Mesothelial cell of epicardium (in vitro differentiated cells): ENCODE results near the gene TGFB3. TPM values are rescaled to one million over a fixed set of nuclear protein-coding genes. Genes with fewer than 3 reads are reported as not detected.
A peak's percentile ranks its signal among the peaks of the same experiment; 100 is the strongest.

Experiments
- DNase-seq, 2 experiments: peaks; one replicate each; pipeline ENCODE4 v3.0.0; 2021; ENCODE audit warnings: low spot score in 2 of 2; ENCODE audit not compliant: unreplicated experiment in 2 of 2
- H3K27ac Mint-ChIP-seq: 2 replicates; pipeline ENCODE4 v1.8.0; 2021; ENCODE audit warnings: mixed read lengths
- H3K27me3 Mint-ChIP-seq: 2 replicates; pipeline ENCODE4 v1.8.0; 2021; ENCODE audit warnings: low read depth, mixed read lengths
- H3K36me3 Mint-ChIP-seq: 2 replicates; pipeline ENCODE4 v1.8.0; 2021; ENCODE audit warnings: mixed read lengths
- H3K4me1 Mint-ChIP-seq: 2 replicates; pipeline ENCODE4 v1.8.0; 2021; ENCODE audit warnings: mixed read lengths
- H3K4me3 Mint-ChIP-seq: 2 replicates; pipeline ENCODE4 v1.8.0; 2021; ENCODE audit warnings: mild to moderate bottlenecking, moderate library complexity, mixed read lengths
- H3K9me3 Mint-ChIP-seq: 2 replicates; pipeline ENCODE4 v1.8.0; 2021; ENCODE audit warnings: mixed read lengths
- CTCF ChIP-seq: fragments of 200-600 bp; sonication (generic); IDR thresholded peaks from one replicate; pipeline ENCODE4 v1.5.0; 2021; ENCODE audit warnings: antibody characterized with exemption; ENCODE audit not compliant: unreplicated experiment
- total RNA-seq: library from RNA; stranded (reverse); gene quantifications from 3 replicates; pipeline ENCODE4 v1.2.1, GENCODE V29; 2021

TGFB3 gene
- total RNA-seq: 62.0 to 66.4 TPM (median 65.2 TPM) in 3 replicates

DNA sequence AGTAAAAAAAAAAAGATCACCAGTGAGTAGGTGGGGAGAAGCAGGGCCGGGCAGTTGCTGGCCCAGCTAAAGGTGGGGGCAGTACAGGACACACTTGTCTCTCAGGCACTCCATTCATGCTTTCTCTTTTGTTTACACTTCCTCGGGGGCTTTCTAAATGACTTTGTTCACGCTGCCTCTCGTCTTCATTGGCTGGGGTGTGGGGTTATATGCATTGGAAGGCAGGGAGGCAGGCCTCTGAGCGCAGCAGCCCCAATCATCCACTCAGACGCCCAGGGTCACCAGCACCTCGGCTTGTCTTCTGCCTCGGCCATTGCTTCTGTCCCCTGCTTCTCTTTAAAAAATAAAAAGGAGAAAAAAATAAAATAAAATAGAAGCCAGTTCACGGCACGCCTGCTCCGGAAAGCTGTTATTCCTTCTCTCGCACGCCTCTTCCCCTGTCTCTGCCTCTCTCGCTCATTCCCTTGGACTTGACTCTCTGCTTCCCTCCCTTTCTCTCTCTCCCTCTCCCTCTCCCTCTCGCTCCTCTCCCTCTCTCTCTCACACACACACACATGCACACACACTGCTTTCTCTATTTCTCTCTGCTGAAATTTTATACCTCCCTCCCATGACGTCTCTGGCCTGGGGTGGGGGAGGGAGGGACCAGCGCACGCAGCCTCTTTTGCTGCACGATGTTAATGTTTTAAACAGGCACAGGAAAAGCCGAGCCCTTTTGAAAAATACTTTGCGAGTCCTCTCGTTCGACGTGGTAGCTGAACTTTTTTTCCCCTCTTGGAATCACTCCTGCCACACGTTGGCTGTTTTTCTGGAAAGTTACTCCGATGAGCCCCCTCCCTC lies at the start of gene TGFB3:
Gene TGFB3 (minus strand): TSS at position 570 of the 840 bp plus-strand sequence. CDS start 1,102 bp downstream, outside the sequence.
- Mint-ChIP-seq H3K27ac (peak within 1 kb of the TSS; percentile 94), H3K27me3 (no peaks in the 10 kb centered on the region)
- DNase-seq: peak; percentile 46 to 66

DNA sequence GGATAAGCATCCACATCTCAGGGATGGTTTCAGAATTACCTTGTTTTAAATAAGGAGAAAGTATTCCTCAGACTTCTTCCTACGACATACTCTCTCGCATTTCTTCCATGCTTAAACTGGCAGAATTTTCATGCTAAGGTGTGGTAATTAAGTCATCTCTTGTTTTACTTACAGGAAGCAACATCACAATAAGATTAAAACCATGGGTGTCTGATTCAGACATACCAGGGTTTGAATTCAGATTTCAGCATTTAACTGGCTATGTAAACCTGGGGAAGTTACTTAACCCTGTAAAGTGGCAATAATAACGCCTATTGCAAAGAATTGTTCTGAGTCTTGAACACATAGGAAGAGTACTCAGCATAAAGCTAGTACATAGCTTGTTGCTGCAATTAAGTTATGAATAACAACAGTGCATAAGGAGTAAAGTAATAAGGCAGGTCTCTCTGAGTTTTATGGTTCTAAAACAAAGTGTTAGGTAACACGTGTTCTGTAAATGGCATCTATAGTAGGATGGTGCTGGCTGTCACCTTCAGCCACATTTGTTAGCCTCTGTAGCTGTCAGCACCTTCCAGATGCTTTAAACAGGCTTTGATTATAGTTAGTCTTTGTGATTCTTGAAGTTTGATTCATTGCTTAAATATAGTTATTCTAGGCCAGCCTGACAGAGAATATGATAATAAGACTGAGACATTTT lies 42.6 kb upstream of the TGFB3 start:
- no peak for DNase-seq
- TF ChIP-seq CTCF: no peak
- peaks cover 30% of the 10 kb centered on the region for H3K9me3 Mint-ChIP-seq
- H3K4me1 Mint-ChIP-seq: peaks cover 12% of the 10 kb centered on the region
- H3K36me3 Mint-ChIP-seq: peaks cover 73% of the 10 kb centered on the region
- H3K4me3 Mint-ChIP-seq: no peak overlapping the region
- no peak overlapping the region for H3K27ac Mint-ChIP-seq
- H3K27me3 Mint-ChIP-seq: no peaks in the 10 kb centered on the region

More for the DNA sequence above, at the start of gene TGFB3:
- Mint-ChIP-seq H3K36me3 (no peaks in the 10 kb centered on the region), H3K4me1 (peaks cover 61% of the 10 kb centered on the region), H3K4me3 (peak within 1 kb of the TSS; percentile 72), H3K9me3 (no peaks in the 10 kb centered on the region)
- no peak for TF ChIP-seq CTCF

DNA sequence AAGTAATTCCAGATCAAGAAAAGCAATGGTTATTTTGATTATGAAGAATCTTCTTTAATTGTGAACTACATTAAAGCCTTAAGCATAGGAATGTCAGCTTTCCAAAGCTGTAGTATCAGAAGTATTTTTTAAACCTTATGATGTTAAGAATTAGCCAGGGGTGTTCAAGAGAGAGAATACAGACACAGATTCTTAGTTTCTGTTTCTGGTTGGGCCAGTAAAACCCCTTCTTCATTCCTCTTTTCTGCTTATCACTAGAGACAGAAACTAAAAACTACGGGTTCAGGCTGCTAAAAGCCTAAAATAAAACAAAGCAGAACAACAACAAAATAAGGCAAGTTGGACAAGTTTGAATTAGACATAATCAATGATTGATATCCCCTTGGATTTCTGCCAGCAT lies 42.0 kb upstream of the TGFB3 start:
- no peak for DNase-seq
- H3K4me3 Mint-ChIP-seq: no peak overlapping the region
- H3K4me1 Mint-ChIP-seq: peaks cover 12% of the 10 kb centered on the region
- TF ChIP-seq CTCF: no peak
- no peaks in the 10 kb centered on the region for H3K27me3 Mint-ChIP-seq
- peak overlapping the region; percentile 79 for H3K27ac Mint-ChIP-seq
- peaks cover 32% of the 10 kb centered on the region for H3K9me3 Mint-ChIP-seq
- H3K36me3 Mint-ChIP-seq: peaks cover 72% of the 10 kb centered on the region

- Mint-ChIP-seq H3K36me3 (peaks cover 72% of the 10 kb centered on the region), H3K4me3 (no peak overlapping the region), H3K27me3 (no peaks in the 10 kb centered on the region), H3K27ac (no peak overlapping the region), H3K4me1 (peaks cover 12% of the 10 kb centered on the region), H3K9me3 (peaks cover 33% of the 10 kb centered on the region)
- TF ChIP-seq CTCF: no peak
- DNase-seq: no peak
These were observed 41.2 kb upstream of the TGFB3 start for GRCh38 chr14:76022991-76023390.

- H3K36me3 Mint-ChIP-seq: peaks cover 79% of the 10 kb centered on the region
- no peak for TF ChIP-seq CTCF
These were observed 37.9 kb upstream of the TGFB3 start for GRCh38 chr14:76019676-76020075.

More at GRCh38 chr14:76019676-76020075, 37.9 kb upstream of the TGFB3 start:
- Mint-ChIP-seq H3K9me3 (peaks cover 36% of the 10 kb centered on the region), H3K4me1 (peaks cover 12% of the 10 kb centered on the region), H3K27ac (no peak overlapping the region), H3K4me3 (no peak overlapping the region), H3K27me3 (no peaks in the 10 kb centered on the region)
- no peak for DNase-seq
